ENCODE data around the gene PATL1.

- TF ChIP-seq CTCF (conservative IDR thresholded peaks at IDR 0.05; ENCODE audit: low read depth, low read length) = no peak
- TF ChIP-seq POLR2A (IDR thresholded peaks at IDR 0.05; ENCODE audit: low read depth, low read length) = no peak
- no peak for TF ChIP-seq CEBPB (IDR thresholded peaks at IDR 0.05; ENCODE audit: low read depth, low read length)
- no peak for TF ChIP-seq MXI1 (IDR thresholded peaks at IDR 0.05; ENCODE audit: borderline replicate concordance, low read depth, low read length)
- no peak for TF ChIP-seq RFX5 (IDR thresholded peaks at IDR 0.05; ENCODE audit: low read depth, low read length)
- no peak for TF ChIP-seq ELK1 (IDR thresholded peaks at IDR 0.05; ENCODE audit: borderline replicate concordance, low read depth, low read length)
Measured at GRCh38 chr11:59629996-59630395, 38.8 kb downstream of the PATL1 start.
